Fibroblast of villous mesenchyme (primary cell): ENCODE data around the gene BLOC1S1. TPM values are rescaled to one million over a fixed set of nuclear protein-coding genes. Genes with fewer than 3 reads are reported as not detected.
"Not testable (repeated sequence)": the region's sequence is repeated elsewhere in the genome, so short reads cannot be mapped to it uniquely, and the experiment has no call there.

ENCODE experiments used
- DNase-seq: peaks from one replicate; pipeline ENCODE4 v3.0.0-alpha.2; 2010; ENCODE audit warnings: low read depth
- H3K4me3 ChIP-seq: 2 replicates; pipeline ENCODE4 v1.5.1; 2011; ENCODE audit warnings: low read depth, mild to moderate bottlenecking, low read length
- small RNA-seq: library from RNA; depleted of rRNA; stranded (forward); fragments of <200 nt; gene quantifications from one replicate; pipeline ENCODE3, GENCODE V24; 2012
- total RNA-seq: library from RNA; depleted of rRNA; stranded (reverse); fragments of >200 nt; gene quantifications from 2 replicates; pipeline ENCODE4 v1.2.3, GENCODE V29; 2012
- TF ChIP-seq, protein P1 (sequence below): IDR thresholded peaks from 2 replicates; pipeline ENCODE4 v1.5.1; 2012; ENCODE audit warnings: low read depth, mild to moderate bottlenecking, low read length; ENCODE audit not compliant: insufficient read depth

The BLOC1S1 gene
- total RNA-seq, 1 donor: 36.3 TPM

DNA sequence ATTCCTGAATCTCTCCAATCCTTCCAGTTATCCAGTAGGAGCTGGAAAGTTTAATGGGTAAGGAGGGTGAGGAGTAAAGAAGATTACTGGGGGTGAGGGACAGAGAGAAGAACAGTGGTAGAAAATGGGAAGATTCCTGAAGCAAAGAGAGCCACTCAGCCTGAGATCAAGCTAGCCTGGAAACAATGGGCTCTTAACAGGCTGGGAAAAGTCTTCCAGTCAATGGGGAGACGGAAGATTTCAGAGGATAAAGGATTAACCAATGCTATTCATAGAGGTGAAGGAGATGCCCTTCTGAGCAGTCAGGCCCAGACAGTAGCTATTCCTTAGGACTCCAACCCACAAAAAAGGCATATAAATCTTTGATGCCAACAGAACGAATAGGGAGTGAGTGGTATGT is 41.9 kb downstream of the BLOC1S1 start:
- no peak overlapping the region for H3K4me3 ChIP-seq
- TF ChIP-seq, protein P1, sequence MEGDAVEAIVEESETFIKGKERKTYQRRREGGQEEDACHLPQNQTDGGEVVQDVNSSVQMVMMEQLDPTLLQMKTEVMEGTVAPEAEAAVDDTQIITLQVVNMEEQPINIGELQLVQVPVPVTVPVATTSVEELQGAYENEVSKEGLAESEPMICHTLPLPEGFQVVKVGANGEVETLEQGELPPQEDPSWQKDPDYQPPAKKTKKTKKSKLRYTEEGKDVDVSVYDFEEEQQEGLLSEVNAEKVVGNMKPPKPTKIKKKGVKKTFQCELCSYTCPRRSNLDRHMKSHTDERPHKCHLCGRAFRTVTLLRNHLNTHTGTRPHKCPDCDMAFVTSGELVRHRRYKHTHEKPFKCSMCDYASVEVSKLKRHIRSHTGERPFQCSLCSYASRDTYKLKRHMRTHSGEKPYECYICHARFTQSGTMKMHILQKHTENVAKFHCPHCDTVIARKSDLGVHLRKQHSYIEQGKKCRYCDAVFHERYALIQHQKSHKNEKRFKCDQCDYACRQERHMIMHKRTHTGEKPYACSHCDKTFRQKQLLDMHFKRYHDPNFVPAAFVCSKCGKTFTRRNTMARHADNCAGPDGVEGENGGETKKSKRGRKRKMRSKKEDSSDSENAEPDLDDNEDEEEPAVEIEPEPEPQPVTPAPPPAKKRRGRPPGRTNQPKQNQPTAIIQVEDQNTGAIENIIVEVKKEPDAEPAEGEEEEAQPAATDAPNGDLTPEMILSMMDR: no peak
- DNase-seq: no peak

DNA sequence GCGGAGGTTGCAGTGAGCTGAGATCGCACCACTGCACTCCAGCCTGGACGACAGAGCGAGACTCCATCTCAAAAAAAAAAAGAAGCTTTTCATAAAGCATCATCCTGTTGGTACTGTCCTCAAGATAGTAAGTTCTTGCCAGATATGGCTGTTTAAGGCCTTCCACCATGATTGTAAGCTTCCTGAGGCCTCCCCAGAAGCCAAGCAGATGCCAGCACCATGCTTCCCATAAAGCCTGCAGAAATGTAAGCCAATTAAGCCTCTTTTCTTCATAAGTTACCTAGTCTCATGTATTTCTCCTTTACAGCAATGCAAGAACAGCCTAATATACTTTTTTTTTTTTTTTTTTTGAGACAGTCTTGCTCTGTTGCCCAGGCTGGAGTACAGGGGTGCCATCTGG is 42.7 kb downstream of the BLOC1S1 start:
- H3K4me3 ChIP-seq, DNase-seq: not testable (repeated sequence)

DNA sequence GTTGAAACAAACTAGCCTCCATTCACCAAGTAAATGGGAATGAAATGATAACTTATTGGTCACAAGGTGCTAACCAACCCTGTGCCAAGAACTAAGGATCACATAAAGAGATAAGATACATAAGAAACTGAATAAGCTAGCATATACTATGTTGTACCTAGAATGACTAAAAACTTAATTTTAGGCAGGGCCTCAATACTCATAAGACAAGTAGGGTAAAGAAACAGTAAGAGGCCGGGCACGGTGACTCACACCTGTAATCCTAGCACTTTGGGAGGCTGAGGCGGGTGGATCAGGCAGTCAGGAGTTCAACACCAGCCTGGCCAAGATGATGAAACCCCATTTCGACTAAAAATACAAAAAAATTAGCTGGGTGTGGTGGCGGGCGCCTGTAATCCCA is 44.8 kb downstream of the BLOC1S1 start:
- H3K4me3 ChIP-seq: no peak overlapping the region
- no peak for DNase-seq
- TF ChIP-seq, protein P1: no peak

DNA sequence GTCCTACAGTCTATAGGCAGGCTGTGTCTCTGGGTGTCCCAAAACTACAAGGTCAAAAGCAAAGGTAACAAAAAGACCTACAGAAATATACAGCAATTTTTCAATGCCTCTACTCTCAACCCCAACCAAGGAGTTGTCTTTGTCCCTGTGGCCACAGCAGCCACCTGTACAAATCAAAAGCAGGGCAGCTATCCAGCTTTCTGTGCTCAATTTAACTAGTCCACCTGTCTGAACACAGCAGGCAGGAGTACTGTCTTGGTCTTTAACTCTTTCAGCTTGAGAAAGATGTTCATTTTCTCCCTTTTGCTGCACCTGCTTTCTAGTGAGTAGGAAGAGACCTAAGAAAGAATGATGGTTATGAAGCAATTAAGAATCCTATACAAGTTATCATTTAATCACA is 46.8 kb downstream of the BLOC1S1 start:
- no peak overlapping the region for H3K4me3 ChIP-seq
- no peak for DNase-seq
- TF ChIP-seq, protein P1: no peak

DNA sequence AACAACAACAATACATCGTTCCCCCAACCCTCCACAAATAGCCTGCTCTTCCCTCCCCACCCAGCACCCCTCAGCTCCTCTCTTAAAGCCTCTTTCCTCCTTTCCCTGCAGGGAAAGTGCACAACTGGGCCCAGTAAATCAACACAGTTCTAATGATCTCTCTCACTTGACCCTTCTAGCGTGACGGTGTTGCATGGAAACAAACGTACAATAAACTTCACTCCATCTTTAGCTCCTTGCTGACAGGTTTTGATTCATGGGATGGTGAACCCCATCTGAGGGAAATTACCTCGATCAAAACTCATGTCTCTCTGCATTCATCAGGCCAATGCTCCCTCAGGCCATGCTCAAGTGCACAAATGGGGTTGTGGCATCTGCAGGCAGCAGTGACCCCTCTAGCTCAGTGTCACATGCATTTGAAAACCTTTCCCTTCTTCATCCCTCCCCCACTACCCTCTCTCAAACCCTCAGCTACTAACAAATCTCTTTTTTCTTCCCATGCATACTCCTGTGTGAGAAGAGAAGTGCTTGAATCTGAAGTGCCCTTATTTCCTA is 50.0 kb downstream of the BLOC1S1 start:
- no peak overlapping the region for H3K4me3 ChIP-seq
- no peak for DNase-seq
- TF ChIP-seq, protein P1: no peak

DNA sequence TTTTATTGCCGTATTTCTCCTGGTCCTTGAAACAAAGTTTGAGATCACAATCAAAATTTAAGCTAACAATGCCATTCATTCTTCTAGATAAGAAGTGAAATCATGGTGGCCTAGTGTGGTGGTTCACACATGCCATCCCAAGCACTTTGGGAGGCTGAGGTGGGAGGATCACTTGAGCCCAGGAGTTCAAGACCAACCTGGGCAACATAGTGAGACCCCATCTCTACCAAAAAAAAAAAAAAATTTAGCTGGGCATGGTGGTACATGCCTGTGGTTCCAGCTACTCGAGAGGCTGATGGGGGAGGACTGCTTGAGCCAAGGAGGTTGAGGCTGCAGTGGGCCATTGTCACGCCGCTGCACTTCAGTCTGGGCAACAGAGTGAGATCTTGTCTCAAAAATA is 51.3 kb downstream of the BLOC1S1 start:
- TF ChIP-seq, protein P1: no peak
- no peak overlapping the region for H3K4me3 ChIP-seq
- no peak for DNase-seq

Small RNA genes within 50 kb of the gene (small RNA-seq; reads per million reads assigned to genes)
- not detected for gene AC009779.1
- gene RF00017: not detected

Other genes with a start within 250 kb of the BLOC1S1 start
- gene OR6C70, start 245.9 kb upstream of the BLOC1S1 start, total RNA-seq: not detected in 2 replicates
- not detected in 2 replicates for gene OR6C68, start 223.7 kb upstream of the BLOC1S1 start, total RNA-seq
- gene OR6C4, start 166.4 kb upstream of the BLOC1S1 start, total RNA-seq: not detected in 2 replicates
- gene OR2AP1, start 143.6 kb upstream of the BLOC1S1 start, total RNA-seq: not detected in 2 replicates
- gene OR10P1, start 79.2 kb upstream of the BLOC1S1 start, total RNA-seq: under 0.01 TPM in 1 of 2 replicates, not detected in the other
- 1.3 TPM in 2 replicates for gene ITGA7, start 8.1 kb upstream of the BLOC1S1 start, total RNA-seq
- gene RDH5, start 4.3 kb downstream of the BLOC1S1 start, total RNA-seq: 3.9 and 6.0 TPM in 2 replicates
- gene CD63, start 13.0 kb downstream of the BLOC1S1 start, total RNA-seq: 2,280 and 2,284 TPM in 2 replicates
- 3.9 and 6.5 TPM in 2 replicates for gene GDF11, start 27.1 kb downstream of the BLOC1S1 start, total RNA-seq
- gene SARNP, start 101.7 kb downstream of the BLOC1S1 start, total RNA-seq: 86.7 and 94.6 TPM in 2 replicates
- 18.0 and 21.6 TPM in 2 replicates for gene ORMDL2, start 102.0 kb downstream of the BLOC1S1 start, total RNA-seq
- 31.2 and 48.4 TPM in 2 replicates for gene DNAJC14, start 113.5 kb downstream of the BLOC1S1 start, total RNA-seq
- 9.1 and 9.7 TPM in 2 replicates for gene MMP19, start 126.9 kb downstream of the BLOC1S1 start, total RNA-seq
- 32.2 and 32.8 TPM in 2 replicates for gene PYM1, start 211.8 kb downstream of the BLOC1S1 start, total RNA-seq
- gene DGKA, start 215.1 kb downstream of the BLOC1S1 start, total RNA-seq: 34.8 and 45.8 TPM in 2 replicates
- gene PMEL, start 250.0 kb downstream of the BLOC1S1 start, total RNA-seq: 1.3 TPM in 2 replicates